Keratinocyte (primary cell): ENCODE results near the gene STXBP2. TPM values are rescaled to one million over a fixed set of nuclear protein-coding genes. Genes with fewer than 3 reads are reported as not detected.
A peak's percentile ranks its signal among the peaks of the same experiment; 100 is the strongest.

ENCODE experiments used
- DNase-seq: peaks from one replicate; pipeline ENCODE4 v3.0.0-alpha.2; 2011; ENCODE audit warnings: low read depth, missing footprints, low spot score
- FAIRE-seq: peaks from 2 replicates; lab custom pipeline; 2011; peaks lifted over from hg19 to GRCh38; lab: Jason Lieb, UNC
- H2AFZ ChIP-seq: 2 replicates; pipeline ENCODE4 v1.6.0; 2012; ENCODE audit warnings: low read length, control low read depth, inconsistent platforms; ENCODE audit not compliant: control insufficient read depth
- H3K27ac ChIP-seq: 2 replicates; pipeline ENCODE4 v1.5.1; 2011; ENCODE audit warnings: low read length; ENCODE audit not compliant: control insufficient read depth, insufficient read depth
- H3K27me3 ChIP-seq: 3 replicates; pipeline ENCODE4 v1.6.0; 2011; ENCODE audit warnings: low read length; ENCODE audit not compliant: control insufficient read depth, insufficient read depth; ENCODE audit errors: extremely low read depth
- H3K36me3 ChIP-seq, 2 experiments: 2 replicates in 1 of 2; 3 replicates in 1 of 2; pipeline ENCODE4 v1.5.1; 2011; ENCODE audit warnings: low read length in 2 of 2, mild to moderate bottlenecking in 1 of 2; ENCODE audit not compliant: control insufficient read depth in 2 of 2, insufficient read depth in 2 of 2; ENCODE audit errors: extremely low read depth in 1 of 2
- H3K4me1 ChIP-seq: 3 replicates; pipeline ENCODE4 v1.5.1; 2011; ENCODE audit warnings: low read length; ENCODE audit not compliant: control insufficient read depth, insufficient read depth; ENCODE audit errors: extremely low read depth
- H3K4me2 ChIP-seq: 3 replicates; pipeline ENCODE4 v1.6.0; 2011; ENCODE audit warnings: low read depth, low read length; ENCODE audit not compliant: control insufficient read depth, insufficient read depth; ENCODE audit errors: extremely low read depth
- H3K4me3 ChIP-seq, 3 experiments: fragments of 200-600 bp in 1 of 3; sonication (generic) in 1 of 3; 2 replicates in 2 of 3; 3 replicates in 1 of 3; pipeline ENCODE4 v1.5.1; 2011 to 2016; ENCODE audit warnings: low read length in 3 of 3, mild to moderate bottlenecking in 3 of 3, control low read depth in 2 of 3, inconsistent platforms in 1 of 3, low read depth in 1 of 3, mixed read lengths in 1 of 3, mixed run types in 1 of 3, moderate library complexity in 1 of 3; ENCODE audit not compliant: control insufficient read depth in 2 of 3, insufficient read depth in 2 of 3; ENCODE audit errors: extremely low read depth in 1 of 3
- H3K79me2 ChIP-seq: 2 replicates; pipeline ENCODE4 v1.6.0; 2012; ENCODE audit warnings: low read length; ENCODE audit not compliant: control insufficient read depth, insufficient read depth
- H3K9ac ChIP-seq: 3 replicates; pipeline ENCODE4 v1.6.0; 2011; ENCODE audit warnings: low read length; ENCODE audit not compliant: control insufficient read depth, insufficient read depth; ENCODE audit errors: extremely low read depth
- H3K9me1 ChIP-seq: 3 replicates; pipeline ENCODE4 v1.6.0; 2011; ENCODE audit warnings: low read length; ENCODE audit not compliant: control insufficient read depth, insufficient read depth; ENCODE audit errors: extremely low read depth
- H3K9me3 ChIP-seq: 2 replicates; pipeline ENCODE4 v1.5.1; 2012; ENCODE audit warnings: low read depth, low read length; ENCODE audit not compliant: control insufficient read depth
- H4K20me1 ChIP-seq: 3 replicates; pipeline ENCODE4 v1.6.0; 2011; ENCODE audit warnings: low read length; ENCODE audit not compliant: control insufficient read depth, insufficient read depth; ENCODE audit errors: extremely low read depth
- EZH2 ChIP-seq: IDR thresholded peaks from one replicate; pipeline ENCODE4 v1.6.1; 2012; ENCODE audit warnings: inconsistent platforms, mild to moderate bottlenecking, low read length, moderate library complexity
- dilution Hi-C: fragments of 300-500 bp; cut with MboI; formaldehyde crosslinking; loops from one replicate; pipeline ENCODE4 v1.7.0; 2020; ENCODE audit warnings: low sequenced_read_pairs; ENCODE audit not compliant: extremely low pct_ligation_motif_present
- polyA plus RNA-seq, 5 experiments: library from polyadenylated mRNA; depleted of rRNA in 3 of 5; stranded (reverse) in 3 of 5; stranded (forward) in 1 of 5; unstranded in 1 of 5; fragments of >200 nt; gene quantifications; 1 replicate in 1 of 5; 2 replicates in 3 of 5; 3 replicates in 1 of 5; pipeline versions ENCODE4 v1.2.1 to v1.2.3, GENCODE V29; 2011 to 2012; ENCODE audit warnings: missing spikeins in 2 of 5, low read depth in 1 of 5, low replicate concordance in 1 of 5
- TF ChIP-seq, protein P1 (sequence below), 3 experiments: IDR thresholded peaks in 1 of 3; conservative IDR thresholded peaks in 1 of 3; optimal IDR thresholded peaks in 1 of 3; 2 replicates in 2 of 3; 3 replicates in 1 of 3; pipeline versions ENCODE3 to v1.5.1; 2011; ENCODE audit warnings: low read length in 3 of 3, mild to moderate bottlenecking in 3 of 3, moderate library complexity in 2 of 3, control low read depth in 1 of 3, inconsistent platforms in 1 of 3; ENCODE audit not compliant: insufficient read depth in 2 of 3; ENCODE audit errors: extremely low read depth in 1 of 3

The STXBP2 gene
- polyA plus RNA-seq, 1 donor (not counting 4 experiments of a cell fraction or from before 2014, with no cell fraction given), result 58.8 TPM

DNA sequence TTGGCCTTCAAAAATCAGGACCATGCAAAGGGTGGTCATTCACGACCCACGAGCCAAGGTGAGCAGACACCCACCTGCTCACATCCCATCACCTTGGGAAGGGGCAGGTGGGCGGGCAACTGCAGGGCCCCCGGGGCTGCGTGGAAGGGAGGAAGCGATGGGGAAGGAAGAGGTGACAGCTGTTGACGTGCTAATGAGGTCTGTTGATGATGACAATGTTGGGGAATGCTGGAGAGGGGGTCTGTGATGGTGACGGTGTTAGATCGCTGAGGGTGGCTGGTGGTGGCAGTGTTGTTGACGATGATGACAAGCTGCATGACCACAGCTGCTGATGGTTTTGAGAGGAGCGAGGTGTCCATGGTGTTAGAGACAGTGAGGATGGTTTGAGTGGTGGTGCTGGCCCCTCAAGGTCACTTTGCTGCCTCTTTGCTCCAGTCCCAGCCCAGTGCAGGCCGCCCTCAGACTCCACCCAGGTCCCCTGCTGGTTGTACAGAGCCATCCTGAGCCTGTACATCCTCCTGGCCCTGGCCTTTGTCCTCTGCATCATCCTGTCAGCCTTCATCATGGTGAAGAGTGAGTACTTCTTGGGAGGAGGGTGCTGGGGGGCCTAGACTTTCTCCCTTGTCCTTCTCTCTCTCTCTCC lies 40.9 kb downstream of the STXBP2 start:
- no peak for FAIRE-seq
- Histone ChIP-seq H3K9ac (no peak overlapping the region), H3K9me1 (no peaks in the 10 kb centered on the region), H3K4me3 (no peak overlapping the region), H2AFZ (no peak overlapping the region), H3K36me3 (peaks cover 0 to 5% of the 10 kb centered on the region in 2 experiments), H4K20me1 (no peaks in the 10 kb centered on the region), H3K9me3 (no peaks in the 10 kb centered on the region), H3K4me2 (no peak overlapping the region), H3K27ac (no peak overlapping the region), H3K27me3 (peaks cover 9% of the 10 kb centered on the region), H3K79me2 (peaks cover 16% of the 10 kb centered on the region), H3K4me1 (peaks cover 7% of the 10 kb centered on the region)
- dilution Hi-C loops, result no loop called here
- no peak for DNase-seq
- no peak for TF ChIP-seq EZH2
- TF ChIP-seq, protein P1, sequence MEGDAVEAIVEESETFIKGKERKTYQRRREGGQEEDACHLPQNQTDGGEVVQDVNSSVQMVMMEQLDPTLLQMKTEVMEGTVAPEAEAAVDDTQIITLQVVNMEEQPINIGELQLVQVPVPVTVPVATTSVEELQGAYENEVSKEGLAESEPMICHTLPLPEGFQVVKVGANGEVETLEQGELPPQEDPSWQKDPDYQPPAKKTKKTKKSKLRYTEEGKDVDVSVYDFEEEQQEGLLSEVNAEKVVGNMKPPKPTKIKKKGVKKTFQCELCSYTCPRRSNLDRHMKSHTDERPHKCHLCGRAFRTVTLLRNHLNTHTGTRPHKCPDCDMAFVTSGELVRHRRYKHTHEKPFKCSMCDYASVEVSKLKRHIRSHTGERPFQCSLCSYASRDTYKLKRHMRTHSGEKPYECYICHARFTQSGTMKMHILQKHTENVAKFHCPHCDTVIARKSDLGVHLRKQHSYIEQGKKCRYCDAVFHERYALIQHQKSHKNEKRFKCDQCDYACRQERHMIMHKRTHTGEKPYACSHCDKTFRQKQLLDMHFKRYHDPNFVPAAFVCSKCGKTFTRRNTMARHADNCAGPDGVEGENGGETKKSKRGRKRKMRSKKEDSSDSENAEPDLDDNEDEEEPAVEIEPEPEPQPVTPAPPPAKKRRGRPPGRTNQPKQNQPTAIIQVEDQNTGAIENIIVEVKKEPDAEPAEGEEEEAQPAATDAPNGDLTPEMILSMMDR (optimal IDR thresholded peaks at IDR 0.05 in 1 of 3, IDR thresholded peaks at IDR 0.05 in 1 of 3, conservative IDR thresholded peaks at IDR 0.05 in 1 of 3; ENCODE audit: extremely low read depth in 1 of 3, insufficient read depth in 2 of 3, low read length in 3 of 3), result peak in 1 of 3 experiments; percentile 8

DNA sequence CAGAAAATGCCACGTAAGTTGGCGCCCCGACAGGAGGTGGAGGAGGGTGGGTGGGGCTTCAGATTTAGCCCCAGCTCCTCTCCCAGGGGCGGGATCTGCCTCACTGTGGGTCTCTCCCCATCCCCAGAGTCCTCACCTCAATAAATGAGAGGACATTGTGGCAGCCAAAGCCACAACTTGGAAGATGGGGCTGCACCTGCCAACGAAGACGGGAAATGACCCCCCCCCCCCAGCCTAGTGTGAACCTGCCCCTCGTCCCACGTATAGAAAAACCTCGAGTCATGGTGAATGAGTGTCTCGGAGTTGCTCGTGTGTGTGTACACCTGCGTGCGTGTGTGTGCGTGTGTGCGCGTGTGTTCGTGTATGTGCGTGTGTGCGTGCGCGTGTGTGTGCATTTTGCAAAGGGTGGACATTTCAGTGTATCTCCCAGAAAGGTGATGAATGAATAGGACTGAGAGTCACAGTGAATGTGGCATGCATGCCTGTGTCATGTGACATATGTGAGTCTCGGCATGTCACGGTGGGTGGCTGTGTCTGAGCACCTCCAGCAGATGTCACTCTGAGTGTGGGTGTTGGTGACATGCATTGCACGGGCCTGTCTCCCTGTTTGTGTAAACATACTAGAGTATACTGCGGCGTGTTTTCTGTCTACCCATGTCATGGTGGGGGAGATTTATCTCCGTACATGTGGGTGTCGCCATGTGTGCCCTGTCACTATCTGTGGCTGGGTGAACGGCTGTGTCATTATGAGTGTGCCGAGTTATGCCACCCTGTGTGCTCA lies 42.3 kb downstream of the STXBP2 start:
- Histone ChIP-seq H3K27me3 (peaks cover 6% of the 10 kb centered on the region), H2AFZ (no peak overlapping the region), H4K20me1 (no peaks in the 10 kb centered on the region), H3K9ac (no peak overlapping the region), H3K36me3 (peaks cover 0 to 8% of the 10 kb centered on the region in 2 experiments), H3K9me1 (no peaks in the 10 kb centered on the region), H3K79me2 (peaks cover 16% of the 10 kb centered on the region), H3K4me1 (peaks cover 7% of the 10 kb centered on the region), H3K9me3 (no peaks in the 10 kb centered on the region), H3K27ac (no peak overlapping the region), H3K4me2 (no peak overlapping the region), H3K4me3 (no peak overlapping the region)
- no peak for DNase-seq
- TF ChIP-seq EZH2, result no peak
- TF ChIP-seq, protein P1 (optimal IDR thresholded peaks at IDR 0.05 in 1 of 3, IDR thresholded peaks at IDR 0.05 in 1 of 3, conservative IDR thresholded peaks at IDR 0.05 in 1 of 3; ENCODE audit: extremely low read depth in 1 of 3, insufficient read depth in 2 of 3, low read length in 3 of 3), result peak in 1 of 3 experiments; percentile 61
- FAIRE-seq, result no peak
- dilution Hi-C loops, result no loop called here
